NOMO-1 (cell line): ENCODE data around the gene GRIN3A.

Experiments used
- DNase-seq, 2 experiments: peaks; one replicate each; lab custom pipeline; 2025; ENCODE audit not compliant: unreplicated experiment in 2 of 2; lab: John Stamatoyannopoulos, UW

The GRIN3A gene

DNA sequence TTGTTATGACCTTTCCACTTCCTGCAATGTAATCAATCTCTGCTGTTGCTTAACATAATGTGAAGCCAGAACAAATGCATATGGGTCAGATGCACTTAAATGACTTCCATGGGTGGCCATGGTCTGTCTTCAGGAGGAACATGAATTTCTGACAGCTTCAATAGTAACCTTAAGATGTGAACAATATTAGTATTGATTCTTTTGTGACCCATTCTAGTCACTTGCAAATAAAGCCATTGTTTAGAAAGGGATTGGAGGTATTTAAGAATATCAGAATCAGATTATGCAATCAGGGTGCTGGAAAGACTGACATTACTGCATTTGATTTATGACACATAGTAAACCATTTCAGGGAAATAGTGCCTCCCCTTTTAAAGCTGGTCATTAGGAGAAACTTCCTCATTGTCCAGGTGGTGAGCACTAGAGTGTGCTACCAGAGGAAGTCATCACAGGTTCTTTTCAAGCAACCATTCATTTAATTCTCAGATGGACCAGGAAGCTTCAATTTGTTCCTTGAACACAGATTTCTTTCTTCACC lies 32.1 kb downstream of the GRIN3A start:
- no peak for DNase-seq

DNA sequence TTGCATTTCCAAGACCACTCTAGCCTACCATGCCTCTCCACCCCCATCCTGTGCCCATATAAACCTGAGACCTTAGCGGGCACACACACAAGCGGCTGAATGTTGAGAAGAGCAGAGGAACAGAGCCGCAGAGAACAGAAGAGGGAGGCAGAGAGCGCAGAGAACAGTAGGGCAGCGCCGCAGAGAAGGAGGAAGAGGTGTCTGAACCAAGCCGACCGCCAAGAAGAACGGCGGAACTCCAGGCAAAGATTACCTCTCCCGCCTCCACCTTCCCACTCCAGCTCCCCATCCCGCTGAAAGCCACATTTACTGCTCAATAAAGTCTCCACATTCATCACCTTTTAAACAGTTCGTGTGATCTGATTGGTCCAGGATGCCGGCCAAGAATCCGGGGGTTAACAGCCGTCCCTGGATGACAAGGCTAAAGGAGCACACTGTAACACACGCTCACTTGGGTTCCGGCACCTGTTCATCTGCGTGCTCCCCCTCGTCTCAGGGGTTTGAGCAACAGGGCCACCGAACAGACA lies 33.2 kb downstream of the GRIN3A start:
- DNase-seq: peak; percentile 41 to 56

DNA sequence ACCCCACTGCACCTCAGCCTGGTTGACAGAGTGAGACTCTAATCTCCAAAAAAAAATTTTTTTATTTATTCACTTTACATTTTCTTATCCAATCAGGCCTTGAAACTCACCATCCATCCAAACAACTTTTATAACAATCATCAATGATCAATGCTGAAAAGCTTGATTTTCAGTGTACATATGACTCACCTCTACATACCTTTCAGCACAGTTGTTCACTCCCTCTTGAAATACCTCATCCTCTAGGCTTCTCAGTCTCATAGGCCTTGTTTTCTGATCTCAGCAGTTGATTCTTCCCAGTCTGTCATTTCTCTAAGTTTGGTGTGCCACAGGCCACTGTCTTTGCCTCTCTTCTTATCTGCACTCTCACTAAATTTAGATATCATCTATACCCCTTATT lies 36.2 kb downstream of the GRIN3A start:
- no peak for DNase-seq

DNA sequence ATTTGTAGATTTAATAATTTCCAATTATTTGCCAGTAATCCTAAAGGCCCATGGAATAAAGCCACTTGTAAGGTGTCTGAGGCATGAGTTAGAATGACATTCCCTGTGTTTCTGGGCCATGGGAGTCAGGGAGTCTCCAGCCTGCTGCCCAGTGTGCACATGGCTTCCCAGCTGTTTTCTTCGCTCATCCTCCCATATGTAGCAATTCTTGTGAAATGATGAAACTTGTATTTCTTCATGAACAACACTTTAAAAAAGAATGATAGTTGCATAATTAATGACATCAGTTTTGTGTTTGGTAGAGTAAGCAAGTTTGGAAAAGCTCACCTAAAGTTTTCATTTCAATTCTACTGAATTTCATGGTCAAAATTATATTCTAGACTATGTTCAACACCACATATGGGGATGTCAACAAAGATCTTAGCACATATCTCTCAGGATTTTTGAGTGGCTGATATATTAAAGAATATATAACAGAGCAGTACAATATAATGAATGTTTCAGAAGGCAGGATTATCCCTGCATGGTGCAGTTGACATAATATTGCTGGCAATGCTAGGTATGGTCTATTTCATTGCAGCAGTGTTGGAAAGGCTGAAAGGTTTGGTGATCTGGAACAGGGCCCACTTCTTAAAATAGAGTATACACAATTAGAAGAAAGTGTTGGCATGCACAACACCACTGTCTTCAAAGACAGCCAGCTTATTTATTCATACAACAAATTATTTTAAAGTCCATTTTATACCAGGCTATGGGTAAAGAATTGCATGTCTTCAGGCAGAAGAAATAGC lies 44.7 kb downstream of the GRIN3A start:
- no peak for DNase-seq

DNA sequence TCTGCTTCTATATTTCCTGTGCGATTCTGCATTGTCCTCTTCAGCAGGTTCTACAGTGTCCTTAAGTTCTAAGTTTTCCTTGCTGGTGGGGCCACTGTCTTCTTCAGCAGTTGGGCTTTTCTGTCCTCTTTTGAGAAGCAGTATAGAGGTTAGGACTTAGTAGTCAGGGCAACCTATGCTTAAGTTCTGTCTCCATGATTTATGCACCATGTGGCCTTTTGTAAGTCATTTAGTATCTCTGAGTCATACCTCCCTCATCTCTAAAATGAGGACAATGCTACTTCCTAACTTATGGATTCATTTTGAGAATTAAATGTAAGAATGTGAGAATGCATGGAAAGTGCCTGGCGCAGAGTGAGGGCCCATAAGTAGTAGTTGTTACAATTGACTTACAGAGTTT lies 46.8 kb downstream of the GRIN3A start:
- DNase-seq: peak in 1 of 2 experiments; percentile 25

DNA sequence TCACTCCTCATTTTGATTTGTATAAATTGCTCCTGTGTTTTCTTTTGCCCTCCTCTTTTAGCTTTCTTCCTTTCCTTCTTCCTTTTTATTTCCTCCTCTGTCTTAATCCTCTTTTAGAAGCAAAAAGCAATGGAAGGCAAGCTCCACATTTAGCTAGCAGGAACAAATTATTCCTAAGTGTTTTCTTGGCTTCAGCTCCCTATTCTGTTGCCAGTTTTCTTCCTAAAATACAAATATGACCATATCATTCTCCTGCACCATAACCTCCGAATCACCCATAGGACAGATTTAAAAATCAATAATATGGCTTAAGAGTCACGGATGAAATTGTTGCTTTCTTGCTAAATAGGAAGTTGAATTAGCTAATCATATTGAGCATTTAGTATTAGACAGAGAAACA lies 49.4 kb downstream of the GRIN3A start:
- no peak for DNase-seq

DNA sequence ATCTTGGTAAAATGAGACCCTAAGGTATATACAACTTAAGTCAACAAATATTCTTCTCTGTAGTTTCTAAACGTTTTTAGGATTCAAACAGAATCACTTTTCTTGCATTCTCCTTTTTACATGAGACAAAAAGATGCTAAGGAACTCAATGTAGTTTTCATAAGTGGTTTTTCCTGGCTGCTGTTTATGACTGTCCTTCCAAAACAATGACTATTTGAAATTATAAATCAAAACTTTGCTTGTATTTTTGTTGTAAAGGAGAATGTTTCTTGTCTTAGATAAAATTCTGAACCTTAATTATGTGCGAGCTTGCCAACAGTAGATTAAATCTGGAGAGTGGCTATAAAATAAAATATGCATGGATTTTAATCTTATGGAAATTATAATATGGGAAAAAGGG lies 53.8 kb downstream of the GRIN3A start:
- DNase-seq: no peak

DNA sequence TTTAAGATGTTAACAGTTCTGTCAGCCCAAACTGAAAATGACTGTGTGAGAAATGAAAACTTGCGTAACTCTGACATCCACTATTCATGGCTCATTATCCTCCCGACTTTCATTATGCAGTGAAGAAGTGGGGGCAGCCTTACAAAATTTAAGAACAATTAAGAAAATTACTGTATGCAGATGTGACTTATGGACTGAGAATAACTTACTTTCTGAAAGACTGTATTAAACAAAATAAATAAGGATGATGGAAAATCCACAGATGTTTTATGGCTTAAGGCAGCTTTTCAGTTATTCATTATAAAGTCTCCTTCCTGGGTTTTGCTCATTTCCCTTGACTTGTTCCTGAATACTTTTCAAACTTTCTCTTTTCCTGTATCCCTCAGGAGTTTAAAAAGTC lies 55.2 kb downstream of the GRIN3A start:
- peak; percentile 16 to 54 for DNase-seq

DNA sequence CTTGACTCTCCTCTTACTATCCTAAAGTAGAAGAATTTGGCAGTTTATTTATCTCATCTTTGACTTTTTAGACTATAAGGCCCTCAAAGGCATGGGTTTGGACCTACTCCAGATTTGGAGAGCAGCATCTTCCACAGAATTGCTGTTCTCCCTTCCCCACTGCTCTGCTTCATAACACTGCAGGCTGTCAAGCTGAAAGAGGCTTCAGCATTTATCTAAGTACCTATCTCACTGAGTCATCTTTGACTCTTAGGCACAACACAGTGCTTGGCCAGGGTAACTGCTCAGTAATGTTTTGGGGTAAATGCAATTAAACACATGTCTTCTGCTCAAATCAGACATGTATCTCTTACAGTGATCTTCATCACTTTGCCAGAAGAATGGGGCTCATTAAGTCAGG lies 60.6 kb downstream of the GRIN3A start:
- DNase-seq: no peak

DNA sequence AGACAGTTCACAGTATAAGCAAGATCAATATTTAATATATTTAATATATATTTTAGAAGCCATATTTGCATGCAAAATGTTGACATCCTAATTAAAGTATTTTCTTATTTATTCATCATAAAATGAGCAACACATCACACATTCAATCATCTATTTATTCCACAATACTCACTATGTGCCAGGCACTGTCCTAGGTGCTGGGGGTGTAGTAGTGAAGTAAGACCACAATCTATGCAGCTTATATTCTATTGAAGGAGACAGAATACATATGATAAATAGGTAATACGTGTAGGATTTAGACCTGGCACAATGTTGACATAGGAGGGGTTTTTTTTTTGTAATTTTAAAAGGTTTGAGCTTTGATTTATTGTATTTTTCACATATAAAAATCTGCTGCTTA lies 63.1 kb downstream of the GRIN3A start:
- no peak for DNase-seq

DNA sequence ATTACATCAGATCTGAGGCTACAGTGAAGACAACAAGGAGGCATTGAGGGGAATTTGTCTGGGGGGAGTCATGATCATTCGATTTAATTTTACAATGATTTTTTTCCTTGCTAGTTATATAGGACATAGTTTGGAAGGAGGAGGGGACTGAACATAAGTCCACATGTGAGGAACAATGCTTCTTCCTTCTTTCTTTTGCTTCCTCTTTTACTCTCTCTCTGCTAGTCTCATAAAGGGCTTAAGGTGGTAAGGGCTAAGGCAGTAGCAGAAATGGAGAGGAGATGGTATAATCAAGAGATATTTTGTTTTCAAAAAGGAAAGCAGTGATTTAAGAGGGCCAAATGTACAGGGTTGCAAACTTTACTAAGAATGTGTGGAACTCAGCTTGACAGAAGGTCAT lies 64.3 kb downstream of the GRIN3A start:
- DNase-seq: peak; percentile 64 to 67

DNA sequence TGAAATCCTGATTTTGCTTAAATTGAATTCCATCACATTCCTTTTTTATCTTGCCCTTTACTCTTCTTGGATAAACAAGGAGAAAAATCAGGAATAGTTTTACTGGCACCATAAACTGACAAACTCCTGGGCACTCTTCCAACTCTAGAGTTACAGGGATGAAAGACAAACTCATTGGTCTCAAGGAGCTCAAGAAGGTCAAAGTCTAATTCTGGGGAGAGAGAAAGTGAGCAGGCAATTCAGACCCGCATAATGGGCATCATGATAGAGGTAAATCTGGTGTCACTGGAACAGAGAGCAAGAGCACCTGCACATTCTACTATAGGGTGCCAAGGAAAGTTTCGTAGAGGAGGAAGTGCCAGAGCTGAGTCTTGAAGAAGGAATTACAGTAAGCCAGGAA lies 64.8 kb downstream of the GRIN3A start:
- DNase-seq: no peak

DNA sequence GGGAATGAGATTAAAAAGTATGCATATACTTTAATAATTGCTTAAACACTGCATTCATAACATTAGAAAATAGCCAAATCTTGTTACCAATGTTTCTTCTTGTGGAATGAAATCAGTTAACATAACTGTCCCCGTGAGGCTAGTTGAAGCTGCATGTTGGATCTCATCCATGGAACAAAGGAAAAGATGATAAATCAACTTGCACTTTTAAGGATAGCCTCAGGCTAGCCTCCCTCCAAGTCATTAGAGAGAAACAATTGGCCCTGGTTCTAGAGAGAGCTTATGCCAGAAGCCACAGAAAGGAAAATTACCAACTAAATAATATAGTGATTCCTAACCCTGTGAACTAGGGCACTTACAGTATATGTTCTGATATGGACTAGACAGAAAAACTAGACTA lies 66.9 kb downstream of the GRIN3A start:
- DNase-seq: no peak

DNA sequence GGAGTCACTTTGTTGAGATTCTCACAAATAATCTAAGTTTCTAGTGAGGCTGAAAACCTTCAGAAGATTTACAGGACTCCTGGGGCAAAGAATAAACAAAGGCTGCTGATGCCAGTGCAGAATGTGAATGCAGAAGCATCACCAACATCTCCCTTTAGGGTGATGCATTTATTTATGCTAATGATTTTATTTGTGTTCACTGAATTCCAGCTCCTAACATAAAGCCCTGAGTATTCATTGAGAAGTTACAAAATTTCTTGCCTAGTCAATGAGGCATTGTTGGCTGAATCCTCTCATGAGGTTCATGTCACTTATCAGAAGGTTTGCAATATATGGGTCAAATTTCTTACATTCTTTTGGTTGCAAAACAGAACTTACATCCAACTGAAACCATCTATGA lies 70.0 kb downstream of the GRIN3A start:
- DNase-seq: no peak

DNA sequence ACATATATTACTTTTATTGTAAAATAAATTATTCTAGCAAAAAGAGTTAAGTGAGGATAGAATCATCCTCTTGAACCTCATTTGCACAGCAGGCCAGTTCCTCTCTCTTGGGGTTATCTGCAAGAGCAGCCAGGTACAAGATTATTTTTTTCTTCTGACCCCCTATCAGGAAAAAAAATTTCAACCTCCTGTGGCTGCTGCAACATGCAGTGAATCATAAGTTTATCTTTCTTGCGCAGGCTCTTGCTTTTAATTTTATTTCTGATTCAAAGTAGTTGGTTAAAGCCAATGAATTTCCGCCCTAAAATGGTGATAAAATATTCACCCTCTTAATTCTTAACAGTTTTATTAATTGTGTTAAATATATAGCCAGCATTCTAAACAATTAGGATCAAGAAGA lies 74.0 kb downstream of the GRIN3A start:
- DNase-seq: no peak

DNA sequence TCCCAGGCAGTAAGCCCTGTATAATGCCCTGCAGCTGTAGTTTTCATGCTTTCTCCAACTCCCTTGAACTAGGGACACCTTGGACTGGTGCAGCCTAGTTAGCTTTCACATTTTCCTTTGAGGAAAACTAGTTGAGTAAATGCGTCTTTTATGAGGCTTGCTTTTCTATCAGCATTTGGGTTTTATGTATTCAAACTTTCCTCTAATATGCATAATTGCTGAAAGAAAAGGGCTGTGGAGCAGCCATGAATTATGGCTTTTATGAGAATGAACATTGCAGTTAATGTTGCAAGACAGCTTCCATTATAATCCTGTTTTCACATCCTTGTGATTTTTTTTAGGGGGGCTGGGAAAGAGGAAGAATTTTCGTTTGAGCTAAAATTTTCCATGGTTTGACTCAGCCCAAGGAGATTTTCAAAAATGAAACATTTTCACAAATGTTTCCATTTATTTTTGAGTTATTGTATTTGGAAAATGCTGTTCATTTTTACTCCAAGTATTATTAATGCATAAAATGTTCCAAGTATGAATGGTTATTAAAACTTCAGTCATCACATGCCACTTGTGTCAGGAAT lies 85.8 kb downstream of the GRIN3A start:
- no peak for DNase-seq

DNA sequence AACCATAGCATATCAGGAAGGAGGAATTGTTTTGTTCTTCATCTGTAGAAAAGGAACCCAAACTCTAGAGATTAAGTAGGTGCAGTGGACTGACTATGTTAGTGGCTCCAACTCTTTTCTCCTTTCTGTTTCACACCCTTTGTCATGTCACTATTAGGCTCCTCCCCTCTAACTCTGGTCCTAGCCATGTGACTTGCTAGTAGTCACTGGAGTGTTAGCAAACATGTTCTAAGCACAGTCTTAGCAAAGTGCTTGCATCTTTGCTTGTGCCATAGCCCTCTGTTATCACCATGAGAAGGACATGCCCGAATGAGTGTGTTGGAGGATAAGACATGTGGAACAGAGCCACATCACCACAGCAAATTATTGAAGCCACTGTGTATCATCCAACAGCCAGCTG lies 88.3 kb downstream of the GRIN3A start:
- no peak for DNase-seq

DNA sequence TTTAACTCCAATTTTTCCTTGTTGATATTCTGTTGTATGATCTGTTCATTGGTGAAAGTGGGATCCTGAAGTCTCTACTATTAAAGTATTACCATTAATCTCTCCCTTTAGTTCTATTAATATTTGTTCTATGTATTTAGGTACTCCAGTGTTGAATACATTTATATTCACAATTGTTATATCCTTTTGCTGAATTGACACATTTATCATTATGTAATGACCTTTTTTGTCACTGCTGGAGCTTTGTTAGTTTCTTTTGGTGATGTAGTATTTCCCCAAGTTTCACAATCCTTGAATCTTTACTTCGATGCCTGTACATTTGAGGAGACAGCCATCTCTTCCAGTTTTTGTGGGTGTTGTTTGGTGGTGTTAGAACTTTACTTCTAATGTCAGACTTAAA lies 90.0 kb downstream of the GRIN3A start:
- DNase-seq: no peak

DNA sequence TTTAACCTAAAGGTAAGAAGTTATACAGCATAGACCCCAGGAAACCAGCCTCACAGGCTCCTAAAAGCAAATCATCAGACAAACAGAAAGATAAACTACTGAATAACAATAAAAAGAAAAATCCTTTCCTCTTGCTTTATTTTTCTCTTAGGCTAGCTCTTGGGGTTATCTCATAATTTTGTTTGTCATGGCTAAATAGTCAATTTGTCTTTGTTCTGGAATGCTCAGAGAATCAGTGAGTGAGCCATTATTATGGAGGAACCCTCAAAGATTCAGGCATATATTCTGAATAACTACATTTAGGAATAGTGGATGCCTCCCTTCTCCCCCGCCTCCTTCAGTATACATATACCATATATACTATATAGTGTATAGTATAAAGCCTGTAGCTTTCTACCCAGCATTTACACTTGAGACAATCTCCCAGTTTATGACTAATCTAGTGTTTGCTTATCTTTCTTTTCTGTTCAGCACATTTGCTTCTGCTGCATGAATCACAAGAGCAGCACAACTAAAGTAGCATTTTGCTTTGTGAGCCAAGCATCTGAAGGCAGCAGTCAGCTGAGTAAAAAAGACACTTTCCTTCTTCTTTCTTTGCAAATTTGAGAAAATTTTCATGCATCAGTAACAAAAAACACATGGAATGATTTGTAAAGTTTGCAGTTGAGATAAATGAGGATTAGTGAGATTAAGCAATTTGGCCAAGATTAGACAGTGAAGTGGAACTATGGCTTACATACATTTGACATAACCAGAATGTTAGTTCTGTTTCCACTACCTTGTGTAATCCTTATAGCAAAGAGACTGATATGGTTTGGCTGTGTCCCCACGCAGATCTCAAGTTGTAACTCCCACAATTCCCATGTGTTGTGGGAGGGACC lies 98.4 kb downstream of the GRIN3A start:
- no peak for DNase-seq

DNA sequence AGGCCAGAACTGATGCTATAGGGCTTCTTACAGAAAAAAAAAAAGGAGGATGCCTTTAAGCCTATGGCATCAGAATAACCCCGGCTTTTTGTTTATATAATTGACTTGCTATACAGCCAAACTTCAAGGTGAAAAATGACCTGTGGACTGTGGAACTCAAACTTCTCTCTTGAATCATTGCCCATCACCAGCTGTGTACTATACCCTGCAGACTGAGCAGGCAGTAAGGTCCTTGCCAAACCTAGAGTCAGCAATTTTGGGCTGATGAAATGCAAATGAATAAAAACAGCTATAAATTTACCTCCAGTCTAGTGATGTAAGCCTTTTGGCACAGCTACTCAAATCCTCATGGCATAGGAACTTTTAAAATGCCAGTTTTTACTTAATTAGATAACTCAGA lies 99.1 kb downstream of the GRIN3A start:
- DNase-seq: no peak

DNA sequence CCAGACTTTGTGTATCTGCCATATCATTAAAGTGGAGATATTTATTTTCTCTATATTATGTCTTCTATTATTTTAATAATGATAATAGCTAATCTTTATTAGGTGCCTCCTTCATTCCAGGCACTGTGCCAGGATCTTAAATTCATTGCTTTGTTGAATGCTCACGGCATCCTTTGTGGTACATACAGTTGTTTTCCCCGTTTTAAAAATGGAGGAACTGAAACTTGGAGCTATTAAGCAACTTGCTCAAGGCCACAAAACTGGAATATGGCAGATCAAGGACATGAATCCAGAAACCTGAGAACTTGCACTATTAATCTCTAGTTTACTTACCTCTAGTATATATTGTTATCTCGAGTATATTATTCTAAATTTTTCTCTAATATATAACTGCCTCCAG lies 102.2 kb downstream of the GRIN3A start:
- peak; percentile 52 to 62 for DNase-seq
